Osteoblast (primary cell): ENCODE results near the gene POMP. TPM values are rescaled to one million over a fixed set of nuclear protein-coding genes. Genes with fewer than 3 reads are reported as not detected.

Experiments used
- DNase-seq: peaks from one replicate; pipeline ENCODE4 v3.0.0; 2011; ENCODE audit warnings: low spot score, mixed read lengths; ENCODE audit not compliant: insufficient read length; ENCODE audit errors: missing footprints
- H2AFZ ChIP-seq: 2 replicates; pipeline ENCODE4 v1.6.0; 2011; ENCODE audit warnings: mild to moderate bottlenecking, low read length
- H3K27ac ChIP-seq: 2 replicates; pipeline ENCODE4 v1.5.1; 2011; ENCODE audit warnings: mild to moderate bottlenecking, low read depth, low read length, moderate library complexity
- H3K27me3 ChIP-seq: 2 replicates; pipeline ENCODE4 v1.6.0; 2012; ENCODE audit warnings: mild to moderate bottlenecking, control low read depth, inconsistent platforms, low read length, moderate library complexity; ENCODE audit not compliant: insufficient read depth
- H3K36me3 ChIP-seq: 2 replicates; pipeline ENCODE4 v1.5.1; 2011; ENCODE audit warnings: mild to moderate bottlenecking, low read length, control low read depth, moderate library complexity; ENCODE audit not compliant: insufficient read depth
- H3K4me1 ChIP-seq: 2 replicates; pipeline ENCODE4 v1.5.1; 2011; ENCODE audit warnings: mild to moderate bottlenecking, low read length, control low read depth, moderate library complexity; ENCODE audit not compliant: insufficient read depth
- H3K4me2 ChIP-seq: 2 replicates; pipeline ENCODE4 v1.6.0; 2011; ENCODE audit warnings: mild to moderate bottlenecking, low read length; ENCODE audit not compliant: insufficient read depth
- H3K4me3 ChIP-seq: fragments of 200-600 bp; sonication (generic); 3 replicates; pipeline ENCODE4 v1.5.1; 2012; ENCODE audit warnings: mild to moderate bottlenecking, low read length, inconsistent platforms; ENCODE audit not compliant: insufficient read depth
- H3K79me2 ChIP-seq: 2 replicates; pipeline ENCODE4 v1.6.0; 2012; ENCODE audit warnings: mild to moderate bottlenecking, low read length, control low read depth, inconsistent platforms; ENCODE audit not compliant: insufficient read depth
- H3K9me3 ChIP-seq: 2 replicates; pipeline ENCODE4 v1.5.1; 2011; ENCODE audit warnings: low read depth, low read length, control low read depth
- H4K20me1 ChIP-seq: 2 replicates; pipeline ENCODE4 v1.6.0; 2012; ENCODE audit warnings: mild to moderate bottlenecking, low read length, control low read depth; ENCODE audit not compliant: insufficient read depth
- CTCF ChIP-seq: IDR thresholded peaks from 2 replicates; pipeline ENCODE4 v1.5.1; 2011; ENCODE audit warnings: mild to moderate bottlenecking, low read depth, low read length, moderate library complexity; ENCODE audit errors: extremely low read depth
- total RNA-seq: library from RNA; depleted of rRNA; stranded (reverse); fragments of >200 nt; gene quantifications from 2 replicates; pipeline ENCODE4 v1.2.3, GENCODE V29; 2012

Gene POMP
- total RNA-seq, 1 donor = 73.1 TPM

GRCh38 chr13:28620011-28620830, 38.7 kb upstream of the POMP start:
- no peak overlapping the region for H2AFZ ChIP-seq
- no peaks in the 10 kb centered on the region for H3K36me3 ChIP-seq
- no peaks in the 10 kb centered on the region for H3K27me3 ChIP-seq
- no peaks in the 10 kb centered on the region for H4K20me1 ChIP-seq
- H3K4me3 ChIP-seq = no peak overlapping the region
- DNase-seq = no peak
- no peak overlapping the region for H3K4me2 ChIP-seq
- no peaks in the 10 kb centered on the region for H3K4me1 ChIP-seq
- no peaks in the 10 kb centered on the region for H3K9me3 ChIP-seq
- H3K27ac ChIP-seq = no peak overlapping the region
- H3K79me2 ChIP-seq = no peaks in the 10 kb centered on the region
- no peak for TF ChIP-seq CTCF

GRCh38 chr13:28621449-28621848, 37.5 kb upstream of the POMP start:
- peak overlapping the region; percentile 39 for H2AFZ ChIP-seq
- no peak overlapping the region for H3K27ac ChIP-seq
- no peaks in the 10 kb centered on the region for H4K20me1 ChIP-seq
- no peaks in the 10 kb centered on the region for H3K9me3 ChIP-seq
- no peaks in the 10 kb centered on the region for H3K79me2 ChIP-seq
- no peaks in the 10 kb centered on the region for H3K36me3 ChIP-seq
- H3K4me1 ChIP-seq = no peaks in the 10 kb centered on the region
- no peaks in the 10 kb centered on the region for H3K27me3 ChIP-seq
- TF ChIP-seq CTCF = no peak
- H3K4me2 ChIP-seq = no peak overlapping the region
- H3K4me3 ChIP-seq = no peak overlapping the region
- DNase-seq = no peak

- no peaks in the 10 kb centered on the region for H4K20me1 ChIP-seq
- no peaks in the 10 kb centered on the region for H3K27me3 ChIP-seq
- H3K4me3 ChIP-seq = no peak overlapping the region
- H3K9me3 ChIP-seq = no peaks in the 10 kb centered on the region
- no peak overlapping the region for H3K4me2 ChIP-seq
- no peaks in the 10 kb centered on the region for H3K36me3 ChIP-seq
- no peak overlapping the region for H2AFZ ChIP-seq
- no peaks in the 10 kb centered on the region for H3K4me1 ChIP-seq
- H3K79me2 ChIP-seq = no peaks in the 10 kb centered on the region
- TF ChIP-seq CTCF = no peak
- DNase-seq = no peak
- H3K27ac ChIP-seq = no peak overlapping the region
These were observed 36.6 kb upstream of the POMP start for GRCh38 chr13:28622286-28622685.

GRCh38 chr13:28623782-28624706, 34.9 kb upstream of the POMP start:
- Histone ChIP-seq H3K9me3 (no peaks in the 10 kb centered on the region), H3K4me3 (no peak overlapping the region), H3K36me3 (no peaks in the 10 kb centered on the region), H3K4me1 (no peaks in the 10 kb centered on the region), H3K79me2 (no peaks in the 10 kb centered on the region), H3K4me2 (no peak overlapping the region), H2AFZ (peak overlapping the region; percentile 27), H3K27me3 (peaks cover 3% of the 10 kb centered on the region), H3K27ac (no peak overlapping the region), H4K20me1 (no peaks in the 10 kb centered on the region)
- TF ChIP-seq CTCF = no peak
- no peak for DNase-seq
